Natural killer cell (primary cell): ENCODE data around the gene NKX2-4. TPM values are rescaled to one million over a fixed set of nuclear protein-coding genes. Genes with fewer than 3 reads are reported as not detected.
"Not testable (repeated sequence)": the region's sequence is repeated elsewhere in the genome, so short reads cannot be mapped to it uniquely, and the experiment has no call there.

Source experiments
- ATAC-seq, 3 donors: fragments of 150-1000 bp in 2 of 3; fragments of 200-7000 bp in 1 of 3; cut with Tn5 transposase; 1 replicate in 1 of 3; 2 replicates in 2 of 3; pipeline ENCODE4 v1.10.0; 2021; ENCODE audit warnings: mild to moderate bottlenecking in 2 of 3, moderate library complexity in 2 of 3
- DNase-seq, 2 donors: peaks; one replicate each; pipeline versions ENCODE4 v3.0.0 to v3.0.0-alpha.2; 2013 to 2021; ENCODE audit warnings: mixed read lengths in 1 of 2
- H3K27ac ChIP-seq: one replicate; pipeline ENCODE4 v1.5.1; 2013; ENCODE audit warnings: mild to moderate bottlenecking, low read length
- H3K27me3 ChIP-seq: one replicate; pipeline ENCODE4 v1.6.1; 2013; ENCODE audit warnings: low read length; ENCODE audit not compliant: control insufficient read depth, insufficient read depth
- H3K36me3 ChIP-seq: one replicate; pipeline ENCODE4 v1.6.1; 2013; ENCODE audit warnings: low read length; ENCODE audit not compliant: control insufficient read depth, insufficient read depth
- H3K4me1 ChIP-seq: one replicate; pipeline ENCODE4 v1.6.1; 2013; ENCODE audit warnings: low read length; ENCODE audit not compliant: control insufficient read depth, insufficient read depth
- H3K4me3 ChIP-seq: one replicate; pipeline ENCODE4 v1.5.1; 2013; ENCODE audit warnings: low read length
- H3K9me3 ChIP-seq: one replicate; pipeline ENCODE4 v1.6.1; 2013; ENCODE audit warnings: low read length; ENCODE audit not compliant: control insufficient read depth, insufficient read depth
- H3K27ac Mint-ChIP-seq, 2 donors: one replicate each; pipeline ENCODE4 v1.8.0; 2022; ENCODE audit warnings: mild to moderate bottlenecking in 2 of 2, mixed read lengths in 2 of 2, moderate library complexity in 1 of 2
- H3K27me3 Mint-ChIP-seq, 2 donors: one replicate each; pipeline ENCODE4 v1.8.0; 2022; ENCODE audit warnings: low read depth in 2 of 2, mixed read lengths in 2 of 2
- H3K36me3 Mint-ChIP-seq: one replicate; pipeline ENCODE4 v1.8.0; 2022; ENCODE audit warnings: mixed read lengths
- H3K4me1 Mint-ChIP-seq, 2 donors: one replicate each; pipeline ENCODE4 v1.8.0; 2022; ENCODE audit warnings: mixed read lengths in 2 of 2
- H3K4me3 Mint-ChIP-seq: one replicate; pipeline ENCODE4 v1.8.0; 2022; ENCODE audit warnings: mild to moderate bottlenecking, moderate library complexity, mixed read lengths
- H3K9me3 Mint-ChIP-seq, 2 donors: one replicate each; pipeline ENCODE4 v1.8.0; 2022; ENCODE audit warnings: mixed read lengths in 2 of 2
- CTCF ChIP-seq: fragments of 200-600 bp; IDR thresholded peaks from one replicate; pipeline ENCODE4 v1.8.0; 2022; ENCODE audit warnings: antibody characterized with exemption
- WGBS: methylation state at CpG from one replicate; pipeline ENCODE4 v1.1.7; 2013; ENCODE audit warnings: missing lambda C conversion rate; ENCODE audit not compliant: insufficient coverage; 5-methylcytosine and 5-hydroxymethylcytosine counted together
- intact Hi-C: fragments of 100-400 bp; cut with micrococcal nuclease; formaldehyde crosslinking; loops from one replicate; pipeline ENCODE4 v1.14.2; 2022
- total RNA-seq, 4 donors: library from RNA; stranded (reverse); fragments of 120-200 nt in 1 of 4; gene quantifications; one replicate each; pipeline versions ENCODE4 v1.2.3 to v1.2.4, GENCODE V29; 2013 to 2022

The NKX2-4 gene
- total RNA-seq, 3 donors from 2014 or later (not counting 1 experiment from before 2014, with no cell fraction given) = not detected

- H3K36me3 Mint-ChIP-seq = peaks cover 22% of the 10 kb centered on the region
- peaks cover 4 to 35% of the 10 kb centered on the region in 2 donors for H3K27me3 Mint-ChIP-seq
- peaks cover 15% of the 10 kb centered on the region for H3K9me3 ChIP-seq
- H3K4me1 ChIP-seq = no peaks in the 10 kb centered on the region
- no peaks in the 10 kb centered on the region for H3K36me3 ChIP-seq
- intact Hi-C loops = no loop called here
- WGBS = 89% methylated on average over 4 of the region's 4 CpGs
- H3K4me3 ChIP-seq = no peak overlapping the region
- no peak for TF ChIP-seq CTCF
- H3K9me3 Mint-ChIP-seq = peaks cover 10 to 13% of the 10 kb centered on the region in 2 donors
- H3K27ac Mint-ChIP-seq = no peak overlapping the region
- ATAC-seq = no peak
- H3K4me1 Mint-ChIP-seq = no peaks in the 10 kb centered on the region
- H3K4me3 Mint-ChIP-seq = no peak overlapping the region
- no peaks in the 10 kb centered on the region for H3K27me3 ChIP-seq
- H3K27ac ChIP-seq = no peak overlapping the region
- no peak for DNase-seq
Measured at GRCh38 chr20:21424846-21425245, 27.5 kb upstream of the NKX2-4 start.

- WGBS = 94% methylated on average over 1 of the region's 1 CpG
- Mint-ChIP-seq H3K9me3 (peaks cover 10 to 13% of the 10 kb centered on the region in 2 donors), H3K27me3 (peaks cover 2 to 29% of the 10 kb centered on the region in 2 donors), H3K36me3 (peaks cover 22% of the 10 kb centered on the region)
- H3K27me3 ChIP-seq, H3K27ac Mint-ChIP-seq, H3K27ac ChIP-seq, H3K4me3 ChIP-seq, H3K4me1 Mint-ChIP-seq, ATAC-seq, DNase-seq, H3K4me3 Mint-ChIP-seq, H3K4me1 ChIP-seq, intact Hi-C loops, H3K36me3 ChIP-seq: not testable (repeated sequence)
- peaks cover 15% of the 10 kb centered on the region for H3K9me3 ChIP-seq
Measured at GRCh38 chr20:21423712-21424111, 26.4 kb upstream of the NKX2-4 start.

GRCh38 chr20:21421601-21422236 lies 24.4 kb upstream of the NKX2-4 start:
- no peak for ATAC-seq
- H3K4me3 Mint-ChIP-seq = no peak overlapping the region
- H3K4me3 ChIP-seq = no peak overlapping the region

GRCh38 chr20:21419147-21419546 lies 21.8 kb upstream of the NKX2-4 start:
- H3K36me3 ChIP-seq, DNase-seq, H3K4me3 ChIP-seq, H3K9me3 ChIP-seq, intact Hi-C loops, H3K27ac Mint-ChIP-seq, H3K4me1 ChIP-seq, H3K9me3 Mint-ChIP-seq, H3K27ac ChIP-seq, H3K4me3 Mint-ChIP-seq, H3K4me1 Mint-ChIP-seq, ATAC-seq, H3K27me3 ChIP-seq: not testable (repeated sequence)
- H3K36me3 Mint-ChIP-seq = peaks cover 17% of the 10 kb centered on the region
- WGBS = no CpG with 5 or more reads among the region's 2 CpGs
- peaks cover 13 to 38% of the 10 kb centered on the region in 2 donors for H3K27me3 Mint-ChIP-seq

More at GRCh38 chr20:21421601-21422236, 24.4 kb upstream of the NKX2-4 start:
- H3K36me3 ChIP-seq = no peaks in the 10 kb centered on the region
- H3K27me3 ChIP-seq = no peaks in the 10 kb centered on the region
- no peak overlapping the region for H3K27ac ChIP-seq
- no peaks in the 10 kb centered on the region for H3K4me1 Mint-ChIP-seq
- no peak for DNase-seq
- H3K36me3 Mint-ChIP-seq = peaks cover 25% of the 10 kb centered on the region
- H3K4me1 ChIP-seq = no peaks in the 10 kb centered on the region
- 82% methylated on average over 3 of the region's 4 CpGs for WGBS
- H3K27me3 Mint-ChIP-seq = peaks cover 3 to 30% of the 10 kb centered on the region in 2 donors
- H3K27ac Mint-ChIP-seq = no peak overlapping the region
- TF ChIP-seq CTCF = no peak
- H3K9me3 Mint-ChIP-seq = peaks cover 10 to 13% of the 10 kb centered on the region in 2 donors
- peaks cover 15% of the 10 kb centered on the region for H3K9me3 ChIP-seq
- intact Hi-C loops = no loop called here

- H3K4me1 ChIP-seq, H3K9me3 Mint-ChIP-seq, H3K4me1 Mint-ChIP-seq, H3K27ac ChIP-seq, H3K4me3 ChIP-seq, H3K36me3 ChIP-seq, H3K4me3 Mint-ChIP-seq, ATAC-seq, H3K27ac Mint-ChIP-seq, H3K9me3 ChIP-seq, H3K27me3 ChIP-seq, intact Hi-C loops: not testable (repeated sequence)
- H3K36me3 Mint-ChIP-seq = peaks cover 24% of the 10 kb centered on the region
- WGBS = 39% methylated on average over 2 of the region's 3 CpGs
- peak in 1 of 2 donors; percentile 31 for DNase-seq
- H3K27me3 Mint-ChIP-seq = peaks cover 26 to 78% of the 10 kb centered on the region in 2 donors
Measured at GRCh38 chr20:21413996-21414395, 16.7 kb upstream of the NKX2-4 start.
